Astrocyte (in vitro differentiated cells and primary cell): ENCODE data around the gene IFIT2. TPM values are rescaled to one million over a fixed set of nuclear protein-coding genes. Genes with fewer than 3 reads are reported as not detected.

Experiments used
- DNase-seq: peaks from one replicate; pipeline ENCODE4 v3.0.0-alpha.2; 2010; ENCODE audit warnings: low read depth
- FAIRE-seq: peaks from 2 replicates; lab custom pipeline; 2011; peaks lifted over from hg19 to GRCh38; lab: Jason Lieb, UNC
- H2AFZ ChIP-seq: 2 replicates; pipeline ENCODE4 v1.6.0; 2012; ENCODE audit warnings: low read depth, low read length, inconsistent platforms
- H3K27ac ChIP-seq: 2 replicates; pipeline ENCODE4 v1.5.1; 2011; ENCODE audit warnings: low read depth, low read length, inconsistent platforms
- H3K27me3 ChIP-seq: 2 replicates; pipeline ENCODE4 v1.6.0; 2011; ENCODE audit warnings: low read length, inconsistent platforms; ENCODE audit not compliant: insufficient read depth
- H3K36me3 ChIP-seq: 2 replicates; pipeline ENCODE4 v1.5.1; 2011; ENCODE audit warnings: low read length, inconsistent platforms; ENCODE audit not compliant: insufficient read depth
- H3K4me1 ChIP-seq: 2 replicates; pipeline ENCODE4 v1.5.1; 2011; ENCODE audit warnings: low read length, inconsistent platforms; ENCODE audit not compliant: insufficient read depth
- H3K4me2 ChIP-seq: 2 replicates; pipeline ENCODE4 v1.6.0; 2012; ENCODE audit warnings: low read length, inconsistent platforms
- H3K4me3 ChIP-seq: 2 replicates; pipeline ENCODE4 v1.5.1; 2011; ENCODE audit warnings: low read depth, mild to moderate bottlenecking, low read length, inconsistent platforms; ENCODE audit not compliant: insufficient read depth
- H3K79me2 ChIP-seq: 2 replicates; pipeline ENCODE4 v1.6.0; 2012; ENCODE audit warnings: mild to moderate bottlenecking, low read length, inconsistent platforms; ENCODE audit not compliant: insufficient read depth
- H3K9ac ChIP-seq: 2 replicates; pipeline ENCODE4 v1.6.0; 2012; ENCODE audit warnings: mild to moderate bottlenecking, low read length, inconsistent platforms
- H3K9me3 ChIP-seq: 2 replicates; pipeline ENCODE4 v1.5.1; 2012; ENCODE audit warnings: low read depth, mild to moderate bottlenecking, low read length, inconsistent platforms; ENCODE audit not compliant: insufficient read depth
- H4K20me1 ChIP-seq: 2 replicates; pipeline ENCODE4 v1.6.0; 2012; ENCODE audit warnings: low read length, inconsistent platforms; ENCODE audit not compliant: insufficient read depth
- H3K27ac Mint-ChIP-seq: one replicate; pipeline ENCODE4 v1.8.0; 2021; ENCODE audit warnings: mild to moderate bottlenecking, mixed read lengths; ENCODE audit not compliant: unreplicated experiment
- H3K27me3 Mint-ChIP-seq: one replicate; pipeline ENCODE4 v1.8.0; 2021; ENCODE audit warnings: low read depth, mixed read lengths; ENCODE audit not compliant: unreplicated experiment
- H3K36me3 Mint-ChIP-seq: one replicate; pipeline ENCODE4 v1.8.0; 2021; ENCODE audit warnings: low read depth, mixed read lengths; ENCODE audit not compliant: unreplicated experiment
- H3K4me1 Mint-ChIP-seq: one replicate; pipeline ENCODE4 v1.8.0; 2021; ENCODE audit warnings: low read depth, mixed read lengths; ENCODE audit not compliant: unreplicated experiment
- H3K4me3 Mint-ChIP-seq: one replicate; pipeline ENCODE4 v1.8.0; 2021; ENCODE audit warnings: mild to moderate bottlenecking, moderate library complexity, mixed read lengths; ENCODE audit not compliant: unreplicated experiment
- H3K9me3 Mint-ChIP-seq: one replicate; pipeline ENCODE4 v1.8.0; 2021; ENCODE audit warnings: mild to moderate bottlenecking, mixed read lengths; ENCODE audit not compliant: unreplicated experiment
- CTCF ChIP-seq: IDR thresholded peaks from 2 replicates; pipeline ENCODE4 v1.5.1; 2011; ENCODE audit warnings: low read depth, mild to moderate bottlenecking, inconsistent platforms, low read length, moderate library complexity; ENCODE audit not compliant: insufficient read depth
- EZH2 ChIP-seq: IDR thresholded peaks from 2 replicates; pipeline ENCODE4 v1.6.1; 2012; ENCODE audit warnings: mild to moderate bottlenecking, low read length, inconsistent platforms; ENCODE audit not compliant: insufficient read depth
- total RNA-seq: library from RNA; stranded (reverse); gene quantifications from 2 replicates; pipeline ENCODE4 v1.2.1, GENCODE V29; 2021

Gene IFIT2
- total RNA-seq, 1 donor from 2014 or later: 36.0 TPM

GRCh38 chr10:89297356-89297755, 4.5 kb upstream of the IFIT2 start:
- peaks cover 10% of the 10 kb centered on the region for H3K9me3 Mint-ChIP-seq
- no peaks in the 10 kb centered on the region for H3K27me3 Mint-ChIP-seq
- Histone ChIP-seq H4K20me1 (no peaks in the 10 kb centered on the region), H3K4me1 (peaks cover 8% of the 10 kb centered on the region), H3K4me2 (no peak overlapping the region), H3K27me3 (no peaks in the 10 kb centered on the region), H3K9me3 (no peaks in the 10 kb centered on the region), H3K79me2 (no peaks in the 10 kb centered on the region), H3K9ac (no peak overlapping the region), H3K27ac (no peak overlapping the region), H3K36me3 (no peaks in the 10 kb centered on the region), H2AFZ (no peak overlapping the region), H3K4me3 (no peak overlapping the region)
- TF ChIP-seq CTCF (no peak), EZH2 (no peak)
- H3K27ac Mint-ChIP-seq: no peak overlapping the region
- no peaks in the 10 kb centered on the region for H3K36me3 Mint-ChIP-seq
- DNase-seq (no peak), FAIRE-seq (no peak)
- peaks cover 19% of the 10 kb centered on the region for H3K4me1 Mint-ChIP-seq
- no peak overlapping the region for H3K4me3 Mint-ChIP-seq

GRCh38 chr10:89297791-89298190, 4.1 kb upstream of the IFIT2 start:
- H3K4me1 ChIP-seq: peaks cover 8% of the 10 kb centered on the region
- H4K20me1 ChIP-seq: no peaks in the 10 kb centered on the region
- H3K4me1 Mint-ChIP-seq: peaks cover 19% of the 10 kb centered on the region
- H2AFZ ChIP-seq: no peak overlapping the region
- no peaks in the 10 kb centered on the region for H3K27me3 ChIP-seq
- no peak overlapping the region for H3K4me3 Mint-ChIP-seq
- no peak overlapping the region for H3K27ac ChIP-seq
- peaks cover 10% of the 10 kb centered on the region for H3K9me3 Mint-ChIP-seq
- H3K9me3 ChIP-seq: no peaks in the 10 kb centered on the region
- no peak for FAIRE-seq
- no peak overlapping the region for H3K27ac Mint-ChIP-seq
- H3K27me3 Mint-ChIP-seq: no peaks in the 10 kb centered on the region
- no peak overlapping the region for H3K9ac ChIP-seq
- TF ChIP-seq EZH2: no peak
- TF ChIP-seq CTCF: no peak
- H3K36me3 ChIP-seq: no peaks in the 10 kb centered on the region
- no peak overlapping the region for H3K4me2 ChIP-seq
- DNase-seq: no peak
- H3K4me3 ChIP-seq: no peak overlapping the region
- no peaks in the 10 kb centered on the region for H3K36me3 Mint-ChIP-seq
- H3K79me2 ChIP-seq: no peaks in the 10 kb centered on the region

GRCh38 chr10:89299031-89299430, 2.8 kb upstream of the IFIT2 start:
- H3K27me3 ChIP-seq: no peaks in the 10 kb centered on the region
- DNase-seq: no peak
- H4K20me1 ChIP-seq: no peaks in the 10 kb centered on the region
- Mint-ChIP-seq H3K27me3 (no peaks in the 10 kb centered on the region), H3K9me3 (peaks cover 10% of the 10 kb centered on the region), H3K27ac (no peak overlapping the region), H3K4me3 (no peak overlapping the region), H3K4me1 (peaks cover 23% of the 10 kb centered on the region), H3K36me3 (peaks cover 2% of the 10 kb centered on the region)
- peaks cover 8% of the 10 kb centered on the region for H3K4me1 ChIP-seq
- no peak overlapping the region for H3K4me3 ChIP-seq
- FAIRE-seq: no peak
- no peak overlapping the region for H3K4me2 ChIP-seq
- no peak overlapping the region for H3K27ac ChIP-seq
- H3K9me3 ChIP-seq: no peaks in the 10 kb centered on the region
- H3K36me3 ChIP-seq: no peaks in the 10 kb centered on the region
- TF ChIP-seq CTCF (no peak), EZH2 (no peak)
- H3K79me2 ChIP-seq: no peaks in the 10 kb centered on the region
- no peak overlapping the region for H2AFZ ChIP-seq
- H3K9ac ChIP-seq: no peak overlapping the region
